Pancreas (tissue), 10 donors: ENCODE measurements around the gene C8B. TPM values are rescaled to one million over a fixed set of nuclear protein-coding genes. Genes with fewer than 3 reads are reported as not detected.

Source experiments
- ATAC-seq, 4 donors: fragments of 200-7000 bp; cut with Tn5 transposase; one replicate each; pipeline versions ENCODE4 v1.8.0 to v1.9.1; 2020; ENCODE audit warnings: mild to moderate bottlenecking in 4 of 4, moderate library complexity in 4 of 4
- DNase-seq, 6 donors: peaks; one replicate each; pipeline ENCODE4 v3.0.0-alpha.2; 2020
- FAIRE-seq: peaks from 2 replicates; lab custom pipeline; 2012; peaks lifted over from hg19 to GRCh38; lab: Jason Lieb, UNC
- H3K27ac ChIP-seq, 4 donors: fragments of 200-600 bp; sonication (generic); 1 replicate in 3 of 4; 2 replicates in 1 of 4; pipeline versions ENCODE4 v1.5.0 to v1.8.0; 2020
- H3K27me3 ChIP-seq, 4 donors: fragments of 200-600 bp; one replicate each; pipeline ENCODE4 v1.8.0; 2021
- H3K36me3 ChIP-seq, 3 donors: fragments of 200-600 bp; sonication (generic) in 1 of 3; one replicate each; pipeline versions ENCODE4 v1.5.0 to v1.8.0; 2020 to 2021
- H3K4me1 ChIP-seq, 3 donors: fragments of 200-600 bp; one replicate each; pipeline ENCODE4 v1.8.0; 2021
- H3K4me3 ChIP-seq, 4 donors: fragments of 200-600 bp; sonication (generic) in 2 of 4; one replicate each; pipeline versions ENCODE4 v1.5.0 to v1.8.0; 2020 to 2021
- H3K9me3 ChIP-seq, 4 donors: fragments of 200-600 bp; one replicate each; pipeline ENCODE4 v1.8.0; 2021
- WGBS, 2 donors: extraction: QIAGEN DNeasy Blood & Tissue Kit; methylation state at CpG; one replicate each; pipeline ENCODE4 v1.1.7; 2013; 5-methylcytosine and 5-hydroxymethylcytosine counted together
- intact Hi-C, 3 donors: fragments of 100-400 bp; cut with DNase I; formaldehyde crosslinking; loops; one replicate each; pipeline versions ENCODE4 v1.11.1 to v1.14.2; 2022
- polyA plus RNA-seq, 2 donors: library from polyadenylated mRNA; stranded (reverse); fragments of 200-250 nt; gene quantifications; one replicate each; pipeline ENCODE4 v1.2.3, GENCODE V29; 2013
- total RNA-seq, 6 donors: library from RNA; stranded (reverse); fragmentation: NEBNext Ultra II Directional in 4 of 6; extraction: Animal tissue kit (Norgen Biotek cat#: 25700) in 4 of 6; gene quantifications; one replicate each; pipeline versions ENCODE4 v1.2.1 to v1.2.4, GENCODE V29; 2021 to 2023
- TF ChIP-seq, protein P1 (sequence below), 4 donors: fragments of 200-600 bp; sonication (generic) in 3 of 4; IDR thresholded peaks; one replicate each; pipeline versions ENCODE4 v1.5.0 to v1.8.0; 2021; ENCODE audit warnings: antibody characterized with exemption in 4 of 4
- donor health status: healthy with polysubstance abuse.
- donor health status: DM: no; HTN: no; CAD: no; lungs with moderate emphysema.
- donor health status: DM: no; HTN: no; CAD: no.
- donor health status: control.
- donor health status: control.
- donor health status: Bipolar disorder and iron deficiency.
- donor health status: DM: yes; HTN: yes; CAD: no.
- donor health status: DM: no; HTN: no; CAD: no.
- donor health status: DM: no; HTN: no; CAD: no.
- donor health status: DM: yes; HTN: yes; CAD: no.

Gene C8B
- total and polyA plus RNA-seq, 8 donors: 0.05 to 0.28 (median 0.18) TPM; not detected in 4

DNA sequence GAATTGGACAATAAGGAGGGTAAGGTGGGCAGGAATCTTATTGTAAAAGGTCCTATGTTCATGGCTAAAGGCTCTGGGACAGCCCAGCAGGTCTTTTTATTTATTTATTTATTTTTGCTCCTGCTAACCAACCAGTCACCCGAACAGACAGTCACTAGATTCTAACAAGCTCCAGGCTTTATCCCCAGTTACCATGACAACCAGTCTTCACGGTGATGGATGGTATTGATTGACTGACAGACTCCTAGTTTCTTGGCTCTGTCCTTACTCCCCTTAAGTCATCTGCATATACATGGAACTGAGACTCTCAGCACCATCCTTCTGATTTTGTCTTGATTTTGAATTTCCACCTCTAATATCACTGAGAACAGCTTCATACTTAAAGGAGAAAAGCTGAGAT lies 66.9 kb downstream of the C8B start:
- no peaks in the 10 kb centered on the region for H3K27me3 ChIP-seq
- intact Hi-C loops: no loop called here
- H3K27ac ChIP-seq: no peak overlapping the region
- 84 to 91% methylated on average over 2 of the region's 2 CpGs for WGBS, 2 donors
- no peak for DNase-seq
- ATAC-seq: no peak
- H3K9me3 ChIP-seq: no peaks in the 10 kb centered on the region
- FAIRE-seq: no peak
- H3K4me3 ChIP-seq: no peak overlapping the region
- TF ChIP-seq, protein P1, sequence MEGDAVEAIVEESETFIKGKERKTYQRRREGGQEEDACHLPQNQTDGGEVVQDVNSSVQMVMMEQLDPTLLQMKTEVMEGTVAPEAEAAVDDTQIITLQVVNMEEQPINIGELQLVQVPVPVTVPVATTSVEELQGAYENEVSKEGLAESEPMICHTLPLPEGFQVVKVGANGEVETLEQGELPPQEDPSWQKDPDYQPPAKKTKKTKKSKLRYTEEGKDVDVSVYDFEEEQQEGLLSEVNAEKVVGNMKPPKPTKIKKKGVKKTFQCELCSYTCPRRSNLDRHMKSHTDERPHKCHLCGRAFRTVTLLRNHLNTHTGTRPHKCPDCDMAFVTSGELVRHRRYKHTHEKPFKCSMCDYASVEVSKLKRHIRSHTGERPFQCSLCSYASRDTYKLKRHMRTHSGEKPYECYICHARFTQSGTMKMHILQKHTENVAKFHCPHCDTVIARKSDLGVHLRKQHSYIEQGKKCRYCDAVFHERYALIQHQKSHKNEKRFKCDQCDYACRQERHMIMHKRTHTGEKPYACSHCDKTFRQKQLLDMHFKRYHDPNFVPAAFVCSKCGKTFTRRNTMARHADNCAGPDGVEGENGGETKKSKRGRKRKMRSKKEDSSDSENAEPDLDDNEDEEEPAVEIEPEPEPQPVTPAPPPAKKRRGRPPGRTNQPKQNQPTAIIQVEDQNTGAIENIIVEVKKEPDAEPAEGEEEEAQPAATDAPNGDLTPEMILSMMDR (IDR thresholded peaks at IDR 0.05): no peak
- no peaks in the 10 kb centered on the region for H3K36me3 ChIP-seq
- peaks cover 7 to 24% (median 18%) of the 10 kb centered on the region in 3 donors for H3K4me1 ChIP-seq

DNA sequence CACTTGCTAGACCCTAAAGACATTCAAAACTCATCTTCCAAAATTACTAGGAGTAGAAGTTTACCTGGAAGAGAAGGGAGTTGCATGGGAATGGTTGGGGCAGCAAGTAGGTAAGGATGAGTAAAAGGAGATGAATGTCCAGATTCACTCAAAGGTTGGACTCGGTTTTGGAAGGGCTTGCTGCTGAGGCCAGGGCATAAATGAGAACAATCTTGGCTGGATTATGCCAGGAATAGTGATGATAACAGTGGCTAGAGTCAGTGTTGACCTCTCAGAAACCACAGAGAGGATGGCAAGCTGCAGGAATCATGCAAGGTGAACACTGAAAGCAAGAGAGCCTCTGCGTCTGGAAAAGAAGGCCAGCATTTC lies 67.8 kb downstream of the C8B start:
- Histone ChIP-seq H3K4me1 (peaks cover 7 to 24% (median 18%) of the 10 kb centered on the region in 3 donors), H3K27ac (peak overlapping the region in 1 of 4 donors; percentile 12), H3K4me3 (no peak overlapping the region), H3K36me3 (no peaks in the 10 kb centered on the region), H3K9me3 (no peaks in the 10 kb centered on the region), H3K27me3 (no peaks in the 10 kb centered on the region)
- DNase-seq (no peak), FAIRE-seq (no peak), ATAC-seq (peak in 3 of 4 donors; percentile 8 to 29 (median 27))
- intact Hi-C loops: no loop called here
- 72 to 77% methylated on average over 2 of the region's 2 CpGs for WGBS, 2 donors
- TF ChIP-seq, protein P1 (IDR thresholded peaks at IDR 0.05): no peak

DNA sequence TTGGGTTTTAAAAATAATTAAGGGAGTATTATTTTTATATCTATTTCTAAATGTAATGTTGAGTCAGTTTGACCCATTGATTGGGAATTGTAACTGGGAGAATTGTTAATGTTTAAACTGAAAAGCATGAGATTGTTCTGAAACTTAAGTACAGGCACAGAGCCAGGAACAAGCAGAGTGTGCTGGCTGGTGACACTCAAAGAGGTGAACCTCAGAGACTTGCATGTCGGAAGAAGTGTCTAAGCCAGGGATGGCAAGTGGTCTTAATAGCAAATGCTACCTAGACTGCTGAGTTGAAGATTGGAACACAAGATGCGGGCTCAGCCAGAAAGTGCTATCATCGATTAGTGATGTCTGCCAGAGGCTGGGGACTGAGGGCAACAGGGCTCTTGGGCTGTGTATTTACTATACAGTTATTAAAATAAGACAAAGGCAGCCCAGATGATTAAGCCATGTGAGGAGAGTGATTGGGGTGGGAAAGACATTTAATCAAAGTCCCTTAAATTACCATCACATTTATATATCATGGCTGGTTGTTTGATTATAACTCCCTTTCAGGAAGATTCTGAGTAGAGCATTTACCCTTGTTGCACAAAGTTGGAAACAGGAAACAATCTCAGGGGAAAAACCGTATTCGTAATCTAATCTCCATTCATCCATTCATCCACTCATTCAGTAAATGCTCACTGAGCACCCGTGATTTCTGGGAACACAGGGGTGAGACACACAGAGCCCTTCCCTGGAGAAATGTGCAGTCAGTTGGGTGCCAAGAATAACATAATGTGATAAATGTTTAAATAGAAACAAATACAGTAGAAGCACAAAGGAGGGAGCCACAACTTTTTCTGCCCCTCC lies 68.4 kb downstream of the C8B start:
- no peaks in the 10 kb centered on the region for H3K27me3 ChIP-seq
- FAIRE-seq (no peak), ATAC-seq (peak; percentile 72 to 90 (median 82)), DNase-seq (peak in 3 of 6 donors; percentile 15 to 62 (median 22))
- peaks cover 7 to 24% (median 18%) of the 10 kb centered on the region in 3 donors for H3K4me1 ChIP-seq
- no peaks in the 10 kb centered on the region for H3K9me3 ChIP-seq
- 19% methylated on average over 6 of the region's 6 CpGs for WGBS, 2 donors
- intact Hi-C loops: no loop called here
- TF ChIP-seq, protein P1 (IDR thresholded peaks at IDR 0.05): no peak
- no peaks in the 10 kb centered on the region for H3K36me3 ChIP-seq
- H3K27ac ChIP-seq: peak overlapping the region in 2 of 4 donors; percentile 12 to 59
- no peak overlapping the region for H3K4me3 ChIP-seq

DNA sequence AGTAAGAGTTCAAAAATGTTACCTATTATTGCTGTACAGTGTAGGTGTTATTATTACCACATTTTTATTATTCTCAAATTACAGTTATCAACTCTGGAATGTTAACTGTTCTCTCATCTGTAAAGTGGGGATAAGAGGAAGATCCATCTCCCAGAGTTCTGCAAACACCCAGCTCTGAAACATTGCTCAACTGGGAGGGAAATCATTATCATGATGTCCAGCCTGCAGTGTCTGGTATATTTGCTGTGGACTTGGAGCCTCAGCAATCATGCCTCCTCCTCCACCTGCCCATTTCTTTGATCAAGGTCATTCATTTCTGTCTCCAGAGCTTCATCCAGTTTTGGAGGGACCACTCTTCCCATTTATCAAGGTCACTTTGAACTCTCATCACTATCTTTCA lies 71.8 kb downstream of the C8B start:
- Histone ChIP-seq H3K27ac (no peak overlapping the region), H3K4me1 (peaks cover 7 to 21% (median 18%) of the 10 kb centered on the region in 3 donors), H3K27me3 (no peaks in the 10 kb centered on the region), H3K36me3 (no peaks in the 10 kb centered on the region), H3K9me3 (no peaks in the 10 kb centered on the region), H3K4me3 (no peak overlapping the region)
- DNase-seq: no peak
- TF ChIP-seq, protein P1 (IDR thresholded peaks at IDR 0.05): no peak
- intact Hi-C loops: no loop called here
- no peak for FAIRE-seq
- no peak for ATAC-seq

DNA sequence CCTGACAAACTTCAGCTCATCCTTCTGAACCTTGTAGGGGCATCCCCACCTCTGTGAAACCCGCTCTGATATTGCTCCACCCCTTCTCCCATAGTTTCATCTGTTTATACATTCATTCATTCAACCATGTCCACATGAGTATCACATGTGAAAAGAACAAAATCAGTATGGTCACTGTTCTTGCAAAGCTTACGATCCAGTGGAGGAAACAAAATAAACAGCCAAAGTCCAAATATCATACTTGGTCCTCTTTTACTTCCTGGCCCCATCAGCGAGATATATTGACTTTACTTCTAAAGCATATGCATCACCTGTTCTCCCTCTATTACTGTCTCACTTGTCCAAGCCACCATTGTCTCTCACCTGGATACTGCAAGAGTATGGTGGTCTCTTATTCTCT lies 75.6 kb downstream of the C8B start:
- Histone ChIP-seq H3K27ac (no peak overlapping the region), H3K27me3 (no peaks in the 10 kb centered on the region), H3K4me1 (no peaks in the 10 kb centered on the region), H3K9me3 (no peaks in the 10 kb centered on the region), H3K36me3 (no peaks in the 10 kb centered on the region), H3K4me3 (no peak overlapping the region)
- FAIRE-seq (no peak), DNase-seq (no peak), ATAC-seq (no peak)
- 84 to 86% methylated on average over 3 of the region's 3 CpGs for WGBS, 2 donors
- TF ChIP-seq, protein P1 (IDR thresholded peaks at IDR 0.05): no peak
- intact Hi-C loops: no loop called here
